ENCODE results near the gene PEX10. TPM values are rescaled to one million over a fixed set of nuclear protein-coding genes. Genes with fewer than 3 reads are reported as not detected.

PEX10 gene
- total and polyA plus RNA-seq, 5 donors from 2014 or later = 6.3 to 9.7 (median 7.9) TPM

GRCh38 chr1:2429780-2430591, 17.6 kb upstream of the PEX10 start:
- Histone ChIP-seq H3K27ac (ENCODE audit: insufficient read depth, low read length, poor library complexity, severe bottlenecking) (no peak overlapping the region), H3K27me3 (ENCODE audit: control insufficient read depth, insufficient read depth, low read length) (no peaks in the 10 kb centered on the region), H3K9me3 (ENCODE audit: control insufficient read depth in 2 of 2, low read length in 2 of 2) (peaks cover 0 to 11% of the 10 kb centered on the region in 2 experiments), H3K4me1 (ENCODE audit: control insufficient read depth, insufficient read depth, low read length, poor library complexity, severe bottlenecking) (peaks cover 3% of the 10 kb centered on the region), H3K36me3 (ENCODE audit: control insufficient read depth, insufficient read depth, low read length) (no peaks in the 10 kb centered on the region), H3K4me3 (ENCODE audit: low read depth, low read length) (no peak overlapping the region)
- Mint-ChIP-seq H3K27ac (peak overlapping the region in 1 of 3 donors; percentile 48), H3K27me3 (no peaks in the 10 kb centered on the region), H3K4me3 (no peak overlapping the region), H3K36me3 (no peaks in the 10 kb centered on the region), H3K4me1 (no peaks in the 10 kb centered on the region), H3K9me3 (peaks cover 0 to 1% (median 0%) of the 10 kb centered on the region in 7 donors)
- DNase-seq = peak in 1 of 3 donors; percentile 20
- ATAC-seq (ENCODE audit: low read depth in 2 of 2) = no peak

GRCh38 chr1:2428490-2428889, 16.1 kb upstream of the PEX10 start:
- Mint-ChIP-seq H3K27me3 (no peaks in the 10 kb centered on the region), H3K4me3 (no peak overlapping the region), H3K36me3 (no peaks in the 10 kb centered on the region), H3K9me3 (peaks cover 0 to 1% (median 0%) of the 10 kb centered on the region in 7 donors), H3K27ac (no peak overlapping the region), H3K4me1 (no peaks in the 10 kb centered on the region)
- Histone ChIP-seq H3K9me3 (ENCODE audit: control insufficient read depth in 2 of 2, low read length in 2 of 2) (peaks cover 0 to 11% of the 10 kb centered on the region in 2 experiments), H3K27me3 (ENCODE audit: control insufficient read depth, insufficient read depth, low read length) (no peaks in the 10 kb centered on the region), H3K4me1 (ENCODE audit: control insufficient read depth, insufficient read depth, low read length, poor library complexity, severe bottlenecking) (peaks cover 3% of the 10 kb centered on the region), H3K36me3 (ENCODE audit: control insufficient read depth, insufficient read depth, low read length) (no peaks in the 10 kb centered on the region), H3K4me3 (ENCODE audit: low read depth, low read length) (no peak overlapping the region), H3K27ac (ENCODE audit: insufficient read depth, low read length, poor library complexity, severe bottlenecking) (no peak overlapping the region)
- ATAC-seq (ENCODE audit: low read depth in 2 of 2) = no peak
- DNase-seq = no peak

- no peak overlapping the region for H3K27ac Mint-ChIP-seq
- H3K4me1 ChIP-seq (ENCODE audit: control insufficient read depth, insufficient read depth, low read length, poor library complexity, severe bottlenecking) = peaks cover 3% of the 10 kb centered on the region
- ATAC-seq (ENCODE audit: low read depth in 2 of 2) (no peak), DNase-seq (no peak)
- H3K36me3 Mint-ChIP-seq = no peaks in the 10 kb centered on the region
- H3K27me3 ChIP-seq (ENCODE audit: control insufficient read depth, insufficient read depth, low read length) = no peaks in the 10 kb centered on the region
- H3K4me3 Mint-ChIP-seq = no peak overlapping the region
- H3K27me3 Mint-ChIP-seq = no peaks in the 10 kb centered on the region
- H3K4me1 Mint-ChIP-seq = no peaks in the 10 kb centered on the region
- H3K9me3 ChIP-seq (ENCODE audit: control insufficient read depth in 2 of 2, low read length in 2 of 2) = peaks cover 0 to 11% of the 10 kb centered on the region in 2 experiments
- peaks cover 0 to 3% (median 0%) of the 10 kb centered on the region in 7 donors for H3K9me3 Mint-ChIP-seq
- H3K36me3 ChIP-seq (ENCODE audit: control insufficient read depth, insufficient read depth, low read length) = no peaks in the 10 kb centered on the region
- no peak overlapping the region for H3K27ac ChIP-seq (ENCODE audit: insufficient read depth, low read length, poor library complexity, severe bottlenecking)
- H3K4me3 ChIP-seq (ENCODE audit: low read depth, low read length) = no peak overlapping the region
These were observed 15.6 kb upstream of the PEX10 start for GRCh38 chr1:2427976-2428375.

- Histone ChIP-seq H3K27ac (ENCODE audit: insufficient read depth, low read length, poor library complexity, severe bottlenecking) (no peak overlapping the region), H3K36me3 (ENCODE audit: control insufficient read depth, insufficient read depth, low read length) (no peaks in the 10 kb centered on the region), H3K27me3 (ENCODE audit: control insufficient read depth, insufficient read depth, low read length) (no peaks in the 10 kb centered on the region), H3K4me3 (ENCODE audit: low read depth, low read length) (no peak overlapping the region), H3K9me3 (ENCODE audit: control insufficient read depth in 2 of 2, low read length in 2 of 2) (peaks cover 0 to 11% of the 10 kb centered on the region in 2 experiments), H3K4me1 (ENCODE audit: control insufficient read depth, insufficient read depth, low read length, poor library complexity, severe bottlenecking) (peaks cover 3% of the 10 kb centered on the region)
- Mint-ChIP-seq H3K4me1 (peaks cover 0 to 2% (median 0%) of the 10 kb centered on the region in 4 donors), H3K27ac (no peak overlapping the region), H3K27me3 (no peaks in the 10 kb centered on the region), H3K4me3 (no peak overlapping the region), H3K9me3 (peaks cover 0 to 7% (median 1%) of the 10 kb centered on the region in 7 donors), H3K36me3 (no peaks in the 10 kb centered on the region)
- DNase-seq = no peak
- no peak for ATAC-seq (ENCODE audit: low read depth in 2 of 2)
These were observed 14.7 kb upstream of the PEX10 start for GRCh38 chr1:2427051-2427450.

GRCh38 chr1:2426540-2426939, 14.2 kb upstream of the PEX10 start:
- no peak overlapping the region for H3K4me3 Mint-ChIP-seq
- H3K4me1 ChIP-seq (ENCODE audit: control insufficient read depth, insufficient read depth, low read length, poor library complexity, severe bottlenecking) = peaks cover 3% of the 10 kb centered on the region
- no peak overlapping the region for H3K4me3 ChIP-seq (ENCODE audit: low read depth, low read length)
- H3K27me3 Mint-ChIP-seq = no peaks in the 10 kb centered on the region
- no peak for ATAC-seq (ENCODE audit: low read depth in 2 of 2)
- H3K9me3 Mint-ChIP-seq = peaks cover 0 to 7% (median 1%) of the 10 kb centered on the region in 7 donors
- no peaks in the 10 kb centered on the region for H3K36me3 Mint-ChIP-seq
- H3K27me3 ChIP-seq (ENCODE audit: control insufficient read depth, insufficient read depth, low read length) = no peaks in the 10 kb centered on the region
- no peak overlapping the region for H3K27ac Mint-ChIP-seq
- H3K36me3 ChIP-seq (ENCODE audit: control insufficient read depth, insufficient read depth, low read length) = no peaks in the 10 kb centered on the region
- no peak overlapping the region for H3K27ac ChIP-seq (ENCODE audit: insufficient read depth, low read length, poor library complexity, severe bottlenecking)
- H3K9me3 ChIP-seq (ENCODE audit: control insufficient read depth in 2 of 2, low read length in 2 of 2) = peaks cover 0 to 11% of the 10 kb centered on the region in 2 experiments
- no peak for DNase-seq
- H3K4me1 Mint-ChIP-seq = peaks cover 0 to 2% (median 0%) of the 10 kb centered on the region in 4 donors

- Histone ChIP-seq H3K4me3 (ENCODE audit: low read depth, low read length) (no peak overlapping the region), H3K36me3 (ENCODE audit: control insufficient read depth, insufficient read depth, low read length) (no peaks in the 10 kb centered on the region), H3K9me3 (ENCODE audit: control insufficient read depth in 2 of 2, low read length in 2 of 2) (peaks cover 0 to 11% of the 10 kb centered on the region in 2 experiments), H3K4me1 (ENCODE audit: control insufficient read depth, insufficient read depth, low read length, poor library complexity, severe bottlenecking) (peaks cover 3% of the 10 kb centered on the region), H3K27ac (ENCODE audit: insufficient read depth, low read length, poor library complexity, severe bottlenecking) (no peak overlapping the region), H3K27me3 (ENCODE audit: control insufficient read depth, insufficient read depth, low read length) (no peaks in the 10 kb centered on the region)
- no peak overlapping the region for H3K4me3 Mint-ChIP-seq
- peaks cover 0 to 7% (median 1%) of the 10 kb centered on the region in 7 donors for H3K9me3 Mint-ChIP-seq
- H3K27ac Mint-ChIP-seq = no peak overlapping the region
- no peak for ATAC-seq (ENCODE audit: low read depth in 2 of 2)
- no peak for DNase-seq
- H3K27me3 Mint-ChIP-seq = no peaks in the 10 kb centered on the region
- peaks cover 0 to 2% (median 0%) of the 10 kb centered on the region in 4 donors for H3K4me1 Mint-ChIP-seq
- no peaks in the 10 kb centered on the region for H3K36me3 Mint-ChIP-seq
These were observed 13.5 kb upstream of the PEX10 start for GRCh38 chr1:2425892-2426291.

- H3K4me1 ChIP-seq (ENCODE audit: control insufficient read depth, insufficient read depth, low read length, poor library complexity, severe bottlenecking) = peaks cover 4% of the 10 kb centered on the region
- Mint-ChIP-seq H3K4me1 (peaks cover 0 to 6% (median 1%) of the 10 kb centered on the region in 4 donors), H3K4me3 (no peak overlapping the region), H3K27me3 (no peaks in the 10 kb centered on the region), H3K36me3 (no peaks in the 10 kb centered on the region), H3K27ac (no peak overlapping the region), H3K9me3 (peaks cover 0 to 7% (median 0%) of the 10 kb centered on the region in 7 donors)
- no peaks in the 10 kb centered on the region for H3K27me3 ChIP-seq (ENCODE audit: control insufficient read depth, insufficient read depth, low read length)
- H3K36me3 ChIP-seq (ENCODE audit: control insufficient read depth, insufficient read depth, low read length) = no peaks in the 10 kb centered on the region
- H3K4me3 ChIP-seq (ENCODE audit: low read depth, low read length) = no peak overlapping the region
- no peak for ATAC-seq (ENCODE audit: low read depth in 2 of 2)
- DNase-seq = no peak
- H3K27ac ChIP-seq (ENCODE audit: insufficient read depth, low read length, poor library complexity, severe bottlenecking) = no peak overlapping the region
- no peaks in the 10 kb centered on the region for H3K9me3 ChIP-seq (ENCODE audit: control insufficient read depth in 2 of 2, low read length in 2 of 2)
These were observed 10.2 kb upstream of the PEX10 start for GRCh38 chr1:2422523-2422922.

- Mint-ChIP-seq H3K27me3 (no peaks in the 10 kb centered on the region), H3K4me3 (peak overlapping the region in 1 of 4 donors; percentile 52), H3K9me3 (peaks cover 0 to 7% (median 0%) of the 10 kb centered on the region in 7 donors), H3K27ac (no peak overlapping the region), H3K36me3 (no peaks in the 10 kb centered on the region), H3K4me1 (peaks cover 5 to 31% (median 21%) of the 10 kb centered on the region in 4 donors)
- H3K27ac ChIP-seq (ENCODE audit: insufficient read depth, low read length, poor library complexity, severe bottlenecking) = no peak overlapping the region
- ATAC-seq (ENCODE audit: low read depth in 2 of 2) (no peak), DNase-seq (no peak)
- no peak overlapping the region for H3K4me3 ChIP-seq (ENCODE audit: low read depth, low read length)
- no peaks in the 10 kb centered on the region for H3K9me3 ChIP-seq (ENCODE audit: control insufficient read depth in 2 of 2, low read length in 2 of 2)
- H3K4me1 ChIP-seq (ENCODE audit: control insufficient read depth, insufficient read depth, low read length, poor library complexity, severe bottlenecking) = peaks cover 33% of the 10 kb centered on the region
- H3K27me3 ChIP-seq (ENCODE audit: control insufficient read depth, insufficient read depth, low read length) = no peaks in the 10 kb centered on the region
- H3K36me3 ChIP-seq (ENCODE audit: control insufficient read depth, insufficient read depth, low read length) = no peaks in the 10 kb centered on the region
These were observed 7.1 kb upstream of the PEX10 start for GRCh38 chr1:2419416-2419815.

Data from CD4-positive, CD25-positive, alpha-beta regulatory T cell (primary cell).